C4-2B (cell line): ENCODE data around the gene FCHSD2.
"Not testable (repeated sequence)": the region's sequence is repeated elsewhere in the genome, so short reads cannot be mapped to it uniquely, and the experiment has no call there.

Experiments used
- H3K27ac ChIP-seq: fragments of 450-650 bp; 2 replicates; pipeline ENCODE4 v1.5.1; 2017
- ZFX ChIP-seq: fragments of 450-650 bp; IDR thresholded peaks from 2 replicates; pipeline ENCODE4 v1.6.1; 2017
- TF ChIP-seq, protein P1 (sequence below): fragments of 450-650 bp; conservative IDR thresholded peaks from 2 replicates; pipeline ENCODE4 v1.5.1; 2017; ENCODE audit warnings: mild to moderate bottlenecking

Gene FCHSD2

GRCh38 chr11:73130181-73130580 lies 11.9 kb downstream of the FCHSD2 start:
- no peak for TF ChIP-seq ZFX
- TF ChIP-seq, protein P1, sequence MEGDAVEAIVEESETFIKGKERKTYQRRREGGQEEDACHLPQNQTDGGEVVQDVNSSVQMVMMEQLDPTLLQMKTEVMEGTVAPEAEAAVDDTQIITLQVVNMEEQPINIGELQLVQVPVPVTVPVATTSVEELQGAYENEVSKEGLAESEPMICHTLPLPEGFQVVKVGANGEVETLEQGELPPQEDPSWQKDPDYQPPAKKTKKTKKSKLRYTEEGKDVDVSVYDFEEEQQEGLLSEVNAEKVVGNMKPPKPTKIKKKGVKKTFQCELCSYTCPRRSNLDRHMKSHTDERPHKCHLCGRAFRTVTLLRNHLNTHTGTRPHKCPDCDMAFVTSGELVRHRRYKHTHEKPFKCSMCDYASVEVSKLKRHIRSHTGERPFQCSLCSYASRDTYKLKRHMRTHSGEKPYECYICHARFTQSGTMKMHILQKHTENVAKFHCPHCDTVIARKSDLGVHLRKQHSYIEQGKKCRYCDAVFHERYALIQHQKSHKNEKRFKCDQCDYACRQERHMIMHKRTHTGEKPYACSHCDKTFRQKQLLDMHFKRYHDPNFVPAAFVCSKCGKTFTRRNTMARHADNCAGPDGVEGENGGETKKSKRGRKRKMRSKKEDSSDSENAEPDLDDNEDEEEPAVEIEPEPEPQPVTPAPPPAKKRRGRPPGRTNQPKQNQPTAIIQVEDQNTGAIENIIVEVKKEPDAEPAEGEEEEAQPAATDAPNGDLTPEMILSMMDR = no peak
- no peak overlapping the region for H3K27ac ChIP-seq

GRCh38 chr11:73129198-73129597 lies 12.9 kb downstream of the FCHSD2 start:
- TF ChIP-seq, protein P1 = no peak
- TF ChIP-seq ZFX = no peak
- no peak overlapping the region for H3K27ac ChIP-seq

DNA sequence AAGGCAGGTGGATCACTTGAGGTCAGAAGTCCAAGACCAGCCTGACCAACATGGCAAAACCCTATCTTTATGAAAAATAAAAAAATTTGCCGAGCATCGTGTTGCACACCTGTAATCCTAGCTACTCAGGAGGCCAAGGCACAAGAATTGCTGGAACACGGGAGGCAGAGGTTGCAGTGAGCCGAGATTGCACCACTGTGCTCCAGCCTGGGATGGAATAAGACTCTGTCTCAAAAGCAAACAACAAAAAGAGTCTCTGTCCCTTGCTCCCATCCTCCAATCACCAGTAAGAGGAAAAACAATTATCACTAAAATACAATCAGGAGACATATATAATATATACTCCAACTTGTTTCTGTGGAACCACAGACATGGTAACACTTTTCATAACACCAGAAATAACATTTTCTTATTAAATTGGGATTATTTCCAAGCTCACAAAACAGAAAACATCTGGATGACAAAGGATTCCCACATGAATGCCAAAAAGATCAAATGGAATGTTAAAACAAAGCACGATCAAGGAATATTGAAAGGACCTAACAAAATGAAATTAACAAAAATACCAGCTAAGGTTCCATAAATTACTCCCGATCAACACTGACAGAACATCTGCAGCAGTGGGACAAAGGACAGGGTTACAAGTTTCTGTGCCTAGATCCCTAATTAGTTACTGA lies 15.2 kb downstream of the FCHSD2 start:
- TF ChIP-seq, protein P1 = no peak
- TF ChIP-seq ZFX = no peak
- H3K27ac ChIP-seq = no peak overlapping the region

DNA sequence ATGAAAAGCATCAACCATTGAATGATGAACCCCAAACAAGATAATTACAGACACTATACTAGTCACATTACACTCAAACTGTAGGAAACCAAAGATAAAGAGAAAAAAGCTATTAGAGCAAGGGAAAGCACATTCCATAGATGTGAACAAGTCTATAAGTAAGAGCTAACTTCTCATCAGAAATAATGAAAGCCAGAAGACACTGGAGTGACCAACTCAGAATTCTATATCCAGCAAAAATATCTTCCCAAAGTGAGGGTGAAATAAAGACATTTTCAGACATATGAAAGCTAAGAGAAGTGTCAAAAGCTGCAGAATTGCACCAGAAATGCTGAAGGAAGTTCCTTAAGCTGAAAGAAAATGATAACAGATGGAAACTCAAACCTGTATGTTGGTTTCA lies 17.3 kb downstream of the FCHSD2 start:
- H3K27ac ChIP-seq = no peak overlapping the region
- TF ChIP-seq ZFX = no peak

- H3K27ac ChIP-seq = not testable (repeated sequence)
Observed at GRCh38 chr11:73123892-73124291, 18.2 kb downstream of the FCHSD2 start.

- TF ChIP-seq ZFX = no peak
- TF ChIP-seq, protein P1 = no peak
- no peak overlapping the region for H3K27ac ChIP-seq
Observed at GRCh38 chr11:73121692-73122091, 20.4 kb downstream of the FCHSD2 start.

DNA sequence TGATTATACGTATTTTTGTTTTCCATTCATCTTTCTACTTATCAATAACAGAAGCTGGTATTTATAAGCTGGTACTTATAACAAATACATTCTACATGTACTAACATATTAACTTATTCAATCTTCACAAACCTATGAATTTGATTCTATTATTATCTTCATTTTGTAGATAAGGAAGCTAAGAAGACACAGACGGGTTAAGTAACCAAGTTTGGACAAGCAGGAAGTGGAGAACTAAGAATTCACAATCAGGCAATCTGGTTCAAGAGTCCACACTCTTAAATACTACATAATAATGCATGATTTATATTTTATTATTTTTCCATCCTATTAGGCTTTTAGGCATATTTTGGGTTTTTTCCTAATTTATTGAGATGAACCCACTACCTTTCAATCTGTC lies 25.0 kb downstream of the FCHSD2 start:
- no peak for TF ChIP-seq ZFX
- TF ChIP-seq, protein P1 = no peak
- no peak overlapping the region for H3K27ac ChIP-seq

DNA sequence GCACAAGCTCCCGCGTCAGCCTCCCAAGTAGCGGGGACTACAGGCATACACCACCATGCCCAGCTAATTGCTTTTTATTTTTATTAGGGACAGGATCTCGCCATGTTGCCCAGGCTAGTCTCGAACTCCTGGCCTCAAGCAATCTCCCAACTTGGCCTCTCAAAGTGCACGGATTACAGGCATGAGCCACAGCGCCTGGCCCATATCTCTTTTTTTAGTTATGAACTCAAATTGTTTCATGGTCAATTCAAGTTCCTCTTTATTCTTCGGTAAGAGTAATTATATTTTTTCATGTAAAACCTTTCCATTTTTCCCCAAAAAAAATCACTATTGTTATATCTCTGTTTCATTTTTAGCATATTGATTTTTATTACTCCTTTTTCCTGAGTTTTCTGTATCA lies 25.5 kb downstream of the FCHSD2 start:
- no peak overlapping the region for H3K27ac ChIP-seq
- TF ChIP-seq ZFX = no peak
- TF ChIP-seq, protein P1 = no peak
